Fibroblast of villous mesenchyme (primary cell): ENCODE measurements around the gene TNFRSF19. TPM values are rescaled to one million over a fixed set of nuclear protein-coding genes. Genes with fewer than 3 reads are reported as not detected.

Experiments used
- DNase-seq: peaks from one replicate; pipeline ENCODE4 v3.0.0-alpha.2; 2010; ENCODE audit warnings: low read depth
- H3K4me3 ChIP-seq: 2 replicates; pipeline ENCODE4 v1.5.1; 2011; ENCODE audit warnings: low read depth, mild to moderate bottlenecking, low read length
- CTCF ChIP-seq: IDR thresholded peaks from 2 replicates; pipeline ENCODE4 v1.5.1; 2012; ENCODE audit warnings: low read depth, mild to moderate bottlenecking, low read length; ENCODE audit not compliant: insufficient read depth
- total RNA-seq: library from RNA; depleted of rRNA; stranded (reverse); fragments of >200 nt; gene quantifications from 2 replicates; pipeline ENCODE4 v1.2.3, GENCODE V29; 2012

Gene TNFRSF19
- total RNA-seq, 1 donor = 139 TPM

- no peak for TF ChIP-seq CTCF
- H3K4me3 ChIP-seq = peak overlapping the region; percentile 83
- peak; percentile 85 for DNase-seq
Observed at GRCh38 chr13:23579072-23579895, 9.1 kb downstream of the TNFRSF19 start.

GRCh38 chr13:23579896-23580683, 9.9 kb downstream of the TNFRSF19 start:
- TF ChIP-seq CTCF = no peak
- DNase-seq = peak; percentile 30
- H3K4me3 ChIP-seq = peak overlapping the region; percentile 83

- H3K4me3 ChIP-seq = peak overlapping the region; percentile 83
- no peak for DNase-seq
- no peak for TF ChIP-seq CTCF
Observed at GRCh38 chr13:23580684-23581060, 10.5 kb downstream of the TNFRSF19 start.

- no peak for DNase-seq
- H3K4me3 ChIP-seq = no peak overlapping the region
- no peak for TF ChIP-seq CTCF
Observed at GRCh38 chr13:23583491-23583890, 13.3 kb downstream of the TNFRSF19 start.

- H3K4me3 ChIP-seq = no peak overlapping the region
- no peak for TF ChIP-seq CTCF
- no peak for DNase-seq
Observed at GRCh38 chr13:23584275-23584674, 14.1 kb downstream of the TNFRSF19 start.

GRCh38 chr13:23586336-23586735, 16.1 kb downstream of the TNFRSF19 start:
- H3K4me3 ChIP-seq = no peak overlapping the region
- TF ChIP-seq CTCF = no peak
- DNase-seq = no peak
